ENCODE measurements around the gene ADRA2B. TPM values are rescaled to one million over a fixed set of nuclear protein-coding genes. Genes with fewer than 3 reads are reported as not detected.

Gene ADRA2B
- polyA plus RNA-seq, 2 of the 4 experiments (the other 2 are of a cell fraction), result 0.03 to 0.05 TPM

- no peak overlapping the region for H3K4me2 ChIP-seq
- ChIA-PET POLR2A (no interaction called here), CTCF (interaction anchor here (1.5 to 9.6 kb wide), 3 partner anchors 9 to 88 kb away, joined by 4 to 126 read pairs (median 12); no protein-coding TSS in a partner anchor)
- WGBS (ENCODE audit: missing lambda C conversion rate), result 58% methylated on average over 4 of the region's 4 CpGs
- H3K4me3 ChIP-seq, result no peak overlapping the region
- FAIRE-seq (no peak), ATAC-seq (no peak), DNase-seq (ENCODE audit: low read depth in 1 of 2, low spot score in 1 of 2) (no peak)
- no peaks in the 10 kb centered on the region for H3K9me3 ChIP-seq
- H3K4me1 ChIP-seq, result no peaks in the 10 kb centered on the region
- TF ChIP-seq CEBPB (IDR thresholded peaks at IDR 0.05) (no peak), HDAC2 (IDR thresholded peaks at IDR 0.05) (no peak), HES2 (IDR thresholded peaks at IDR 0.05) (no peak), NR3C1 (IDR thresholded peaks at IDR 0.05) (no peak), MYC (IDR thresholded peaks at IDR 0.05; ENCODE audit: borderline replicate concordance, low read length) (no peak), FOSB (CRISPR knock-in tag; IDR thresholded peaks at IDR 0.05) (no peak), FOXS1 (CRISPR knock-in tag; IDR thresholded peaks at IDR 0.05) (no peak), HEYL (CRISPR knock-in tag; IDR thresholded peaks at IDR 0.05) (no peak), ZC3H11A (IDR thresholded peaks at IDR 0.05) (no peak), HOXB13 (CRISPR knock-in tag; IDR thresholded peaks at IDR 0.05; ENCODE audit: low read depth) (no peak), SREBF2 (IDR thresholded peaks at IDR 0.05) (no peak), FOSL2 (IDR thresholded peaks at IDR 0.05) (no peak), FOSL2 (CRISPR knock-in tag; IDR thresholded peaks at IDR 0.05) (no peak), KDM1A (IDR thresholded peaks at IDR 0.05; ENCODE audit: low read depth) (no peak), RAD21 (conservative IDR thresholded peaks at IDR 0.05 in 1 of 2, IDR thresholded peaks at IDR 0.05 in 1 of 2) (no peak)
- TF ChIP-seq, protein P1, sequence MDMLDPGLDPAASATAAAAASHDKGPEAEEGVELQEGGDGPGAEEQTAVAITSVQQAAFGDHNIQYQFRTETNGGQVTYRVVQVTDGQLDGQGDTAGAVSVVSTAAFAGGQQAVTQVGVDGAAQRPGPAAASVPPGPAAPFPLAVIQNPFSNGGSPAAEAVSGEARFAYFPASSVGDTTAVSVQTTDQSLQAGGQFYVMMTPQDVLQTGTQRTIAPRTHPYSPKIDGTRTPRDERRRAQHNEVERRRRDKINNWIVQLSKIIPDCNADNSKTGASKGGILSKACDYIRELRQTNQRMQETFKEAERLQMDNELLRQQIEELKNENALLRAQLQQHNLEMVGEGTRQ (IDR thresholded peaks at IDR 0.05), result no peak
- TF ChIP-seq, protein P2, sequence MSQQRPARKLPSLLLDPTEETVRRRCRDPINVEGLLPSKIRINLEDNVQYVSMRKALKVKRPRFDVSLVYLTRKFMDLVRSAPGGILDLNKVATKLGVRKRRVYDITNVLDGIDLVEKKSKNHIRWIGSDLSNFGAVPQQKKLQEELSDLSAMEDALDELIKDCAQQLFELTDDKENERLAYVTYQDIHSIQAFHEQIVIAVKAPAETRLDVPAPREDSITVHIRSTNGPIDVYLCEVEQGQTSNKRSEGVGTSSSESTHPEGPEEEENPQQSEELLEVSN (IDR thresholded peaks at IDR 0.05; ENCODE audit: borderline replicate concordance, low read depth), result no peak
- TF ChIP-seq, protein P3, sequence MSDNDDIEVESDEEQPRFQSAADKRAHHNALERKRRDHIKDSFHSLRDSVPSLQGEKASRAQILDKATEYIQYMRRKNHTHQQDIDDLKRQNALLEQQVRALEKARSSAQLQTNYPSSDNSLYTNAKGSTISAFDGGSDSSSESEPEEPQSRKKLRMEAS (IDR thresholded peaks at IDR 0.05), result no peak
- no peak overlapping the region for H3K27ac ChIP-seq
Observed at GRCh38 chr2:96111257-96111640, 5.1 kb downstream of the ADRA2B start.

GRCh38 chr2:96110621-96111256, 5.6 kb downstream of the ADRA2B start:
- H3K9me3 ChIP-seq, result peaks cover 2% of the 10 kb centered on the region; the same call in 2 of the 3 replicates
- no peak overlapping the region for H3K4me3 ChIP-seq
- DNase-seq (ENCODE audit: low read depth in 1 of 2, low spot score in 1 of 2) (no peak), FAIRE-seq (no peak), ATAC-seq (peak in 1 of 2 experiments; percentile 15; a peak in 1 of 6 replicates)
- H3K27ac ChIP-seq, result no peak overlapping the region
- ChIA-PET POLR2A (no interaction called here), CTCF (interaction anchor here (0.8 to 9.6 kb wide), 6 partner anchors 9 to 118 kb away, joined by 3 to 126 read pairs (median 6); no protein-coding TSS in a partner anchor)
- H3K4me2 ChIP-seq, result no peak overlapping the region
- no peak for TF ChIP-seq SMC3 (IDR thresholded peaks at IDR 0.05)
- TF ChIP-seq, protein P1 (IDR thresholded peaks at IDR 0.05), result no peak
- no peak for TF ChIP-seq GATA3 (IDR thresholded peaks at IDR 0.05; ENCODE audit: borderline replicate concordance)
- TF ChIP-seq HDAC2 (IDR thresholded peaks at IDR 0.05), result no peak
- no peak for TF ChIP-seq RCOR1 (IDR thresholded peaks at IDR 0.05; ENCODE audit: low read depth, low read length)
- no peak for TF ChIP-seq CBX8 (IDR thresholded peaks at IDR 0.05)
- TF ChIP-seq CHD4 (IDR thresholded peaks at IDR 0.05; ENCODE audit: borderline replicate concordance), result no peak
- no peak for TF ChIP-seq FOXS1 (CRISPR knock-in tag; IDR thresholded peaks at IDR 0.05)
- H3K4me1 ChIP-seq, result no peaks in the 10 kb centered on the region
- WGBS (ENCODE audit: missing lambda C conversion rate), result 68% methylated on average over 12 of the region's 13 CpGs
